ENCODE measurements around the gene RPL18.
"Not testable (repeated sequence)": the region's sequence is repeated elsewhere in the genome, so short reads cannot be mapped to it uniquely, and the experiment has no call there.

RPL18 gene

DNA sequence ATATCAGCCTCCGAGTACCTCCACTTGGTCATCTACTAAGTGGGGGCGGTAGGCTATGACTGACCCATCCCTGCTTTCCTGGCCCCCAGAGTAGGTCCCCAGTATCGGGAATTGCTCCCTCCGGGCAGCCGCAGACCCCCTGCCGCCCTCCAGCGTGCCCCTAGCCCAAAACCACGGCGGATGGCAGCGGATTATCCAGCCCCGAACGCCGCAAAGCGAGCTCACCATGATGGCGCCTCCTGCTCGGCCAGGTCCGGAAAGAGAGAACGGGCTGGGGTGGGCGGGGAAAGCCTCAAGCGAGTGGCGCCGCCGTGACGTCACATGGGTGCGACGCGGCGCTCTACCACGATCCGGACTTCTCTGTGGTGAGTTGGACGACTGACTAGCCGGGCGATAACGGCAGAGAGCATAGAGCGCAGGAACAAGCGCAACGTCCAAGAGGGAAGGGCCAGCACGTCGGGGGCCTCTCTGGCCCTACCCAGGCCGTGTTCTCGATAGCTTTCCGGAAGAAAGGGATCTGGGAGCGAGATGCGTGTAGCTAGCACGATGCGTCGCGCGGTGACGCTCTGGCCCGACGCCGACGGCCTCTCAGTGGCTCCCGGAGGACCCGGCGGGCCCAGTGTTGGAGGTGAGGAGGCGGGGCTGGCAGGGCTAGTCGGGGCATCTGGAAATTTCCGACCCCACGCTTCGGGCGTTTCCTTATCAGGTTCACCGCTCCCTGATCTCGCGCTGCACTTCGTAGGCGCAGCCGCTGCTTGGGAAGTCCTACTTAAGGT, at the start of gene RPL18, which contains the start of gene SPHK2:
TSS of gene RPL18 (minus strand) at position 263 of the 776 bp plus-strand sequence. CDS start at position 228, 35 bp downstream.
TSS of gene SPHK2 (plus strand) at position 591 of the 776 bp plus-strand sequence. CDS start 1,009 bp downstream, outside the sequence.
- peak; percentile 95 to 100 (median 99) for DNase-seq

DNA sequence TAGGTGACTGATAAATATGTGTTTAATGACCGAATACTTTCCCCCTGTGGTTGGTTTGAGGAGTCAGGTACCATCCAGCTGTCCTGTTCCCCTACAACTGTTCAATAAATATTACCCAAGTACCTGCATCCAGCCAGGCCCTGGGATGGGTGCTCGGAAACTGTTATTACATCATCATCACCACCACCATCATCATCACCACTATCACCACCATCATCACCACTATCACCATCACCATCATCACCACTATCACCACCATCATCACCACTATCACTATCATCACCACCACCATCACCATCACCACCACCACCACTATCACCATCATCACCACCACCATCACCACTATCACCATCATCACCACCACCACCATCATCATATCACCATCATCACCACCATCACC, 49.8 kb upstream of the RPL18 start:
- no peak for DNase-seq

DNA sequence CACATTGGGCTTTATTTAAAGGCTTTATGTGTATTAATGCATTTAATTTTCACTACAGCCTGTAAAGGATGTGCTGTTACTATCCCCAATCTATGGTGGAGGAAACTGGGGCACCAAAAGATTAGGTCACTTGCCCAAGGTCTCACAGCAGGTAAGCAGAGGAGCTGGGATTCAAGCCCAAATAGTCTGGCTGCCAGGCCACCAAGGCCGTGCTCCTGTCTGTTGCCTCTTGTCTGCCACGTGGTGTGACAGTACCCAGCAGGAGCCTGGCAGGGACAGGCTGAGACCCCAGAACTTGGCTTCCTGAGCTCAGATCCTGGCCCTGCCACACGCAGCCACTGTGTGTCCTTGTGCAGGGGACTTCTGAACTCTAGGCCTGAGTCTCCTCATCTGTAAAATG, 49.4 kb upstream of the RPL18 start:
- DNase-seq, result peak in 1 of 14 donors; percentile 36

DNA sequence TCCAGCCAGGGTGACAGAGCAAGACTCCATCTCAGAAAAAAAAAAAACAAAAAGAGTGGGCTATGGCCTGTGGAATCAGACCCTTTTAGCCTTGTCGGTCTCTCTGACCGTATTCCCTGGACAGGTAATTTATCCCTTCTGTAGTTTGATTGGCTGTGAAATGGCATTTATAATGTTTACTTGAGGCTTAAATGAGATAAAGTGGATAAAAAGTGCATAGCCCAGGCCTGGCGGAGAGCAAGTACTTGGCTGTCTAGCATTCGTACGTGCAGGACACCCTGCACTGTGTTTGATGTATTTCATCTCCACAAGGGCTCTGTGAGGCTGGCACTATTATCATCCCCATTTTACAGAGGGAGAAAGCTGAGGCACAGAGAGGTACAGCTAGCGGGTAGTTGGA, 46.8 kb upstream of the RPL18 start:
- no peak for DNase-seq

DNA sequence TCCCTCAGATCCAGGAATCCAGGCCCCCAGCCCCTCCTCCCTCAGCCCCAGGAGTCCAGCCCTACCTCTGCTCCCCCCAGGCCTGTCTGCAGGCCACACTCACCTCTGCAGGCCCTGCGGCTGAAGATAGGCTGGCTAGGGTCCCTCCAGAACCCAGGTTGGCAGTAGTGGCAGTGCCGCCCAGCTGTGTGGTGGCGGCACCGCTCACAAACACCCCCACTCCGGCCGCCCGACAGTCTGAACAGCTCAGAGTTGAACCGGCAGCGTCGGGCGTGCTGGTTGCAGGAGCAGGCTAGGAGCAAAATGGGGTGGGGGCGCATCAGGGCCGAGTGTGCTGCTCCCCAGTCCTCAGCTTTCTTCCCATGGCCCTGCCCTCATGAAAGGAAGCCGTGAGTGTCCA, 45.5 kb upstream of the RPL18 start:
- no peak for DNase-seq

DNA sequence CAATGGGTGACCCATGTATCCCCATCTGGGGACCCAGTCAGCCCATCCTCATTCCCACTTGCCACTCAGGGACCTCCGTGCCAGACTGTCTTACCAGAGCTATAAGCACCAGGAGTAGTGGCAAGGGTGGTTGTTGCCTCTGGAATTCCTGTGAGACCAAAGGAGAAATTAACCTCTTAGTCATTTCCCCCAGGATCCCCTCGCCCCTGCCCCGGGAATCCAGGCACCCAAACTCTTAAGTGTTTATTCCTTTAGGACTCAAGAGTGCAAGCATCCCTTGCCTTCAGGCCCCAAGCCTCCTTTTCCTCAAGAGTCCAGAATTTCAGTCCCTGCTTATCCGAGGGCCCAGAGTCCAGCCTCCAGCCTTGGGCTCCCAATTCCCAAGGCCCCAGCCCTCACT, 44.7 kb upstream of the RPL18 start:
- no peak for DNase-seq

DNA sequence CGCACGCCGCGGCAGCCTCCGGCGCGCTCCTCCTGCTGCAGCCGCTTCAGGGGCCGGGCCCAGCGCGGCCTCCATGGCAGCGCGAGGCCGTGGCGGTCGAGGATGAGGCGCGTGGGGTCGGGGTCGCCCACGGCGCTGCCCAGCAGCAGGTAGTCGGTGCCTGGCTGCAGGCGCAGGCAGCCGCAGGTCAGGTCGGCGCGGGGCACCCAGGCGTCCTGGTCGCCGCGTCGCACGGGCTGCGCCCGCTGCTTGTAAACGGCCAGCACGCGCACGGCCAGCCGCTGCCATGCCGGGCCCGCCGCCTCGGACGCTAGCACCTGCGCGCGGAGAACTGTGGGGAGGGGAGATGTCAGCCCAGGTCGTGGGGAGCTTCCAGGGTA, 42.7 kb upstream of the RPL18 start:
- no peak for DNase-seq

DNA sequence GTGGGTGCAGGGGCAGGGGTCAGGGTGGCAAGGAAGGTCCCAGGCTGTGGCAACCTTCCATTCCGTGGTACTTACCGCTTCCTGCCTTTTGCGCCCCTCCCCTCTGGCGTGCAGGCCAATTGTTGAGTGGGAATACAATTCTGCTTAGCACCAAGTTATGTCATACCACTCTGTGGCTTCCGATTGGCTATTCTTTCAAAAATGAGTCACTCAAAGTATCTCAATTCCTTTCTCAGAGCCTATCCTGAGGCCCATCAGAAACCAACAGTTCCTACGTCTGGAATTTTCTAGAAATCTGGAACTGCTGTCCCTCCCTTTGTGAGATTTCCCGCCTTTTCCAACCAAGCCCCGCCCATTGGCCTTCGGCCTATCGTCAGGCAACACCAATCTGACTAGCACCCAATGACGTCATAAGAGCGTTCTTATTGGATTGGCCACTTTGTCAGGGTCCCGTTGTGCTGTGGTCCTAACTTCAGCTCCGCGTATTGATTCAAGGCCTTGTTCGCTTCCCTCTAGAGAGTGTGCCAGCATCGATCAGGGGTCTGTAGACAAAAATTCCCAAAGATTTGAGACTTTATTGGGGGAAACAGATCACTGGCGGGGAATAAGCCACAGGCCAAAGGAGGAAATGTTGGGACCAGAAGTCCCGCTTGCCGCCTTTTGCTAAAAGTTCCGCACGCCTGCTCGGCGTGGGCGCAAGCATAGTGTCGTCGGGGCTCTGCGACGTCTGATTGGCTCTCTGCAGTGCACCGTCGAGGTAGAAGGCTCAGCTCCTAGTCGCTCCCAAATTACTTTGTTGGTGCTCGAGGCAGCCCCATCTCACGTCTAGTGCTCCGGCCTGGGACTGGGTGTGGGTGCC, 42.1 kb upstream of the RPL18 start:
- DNase-seq, result peak in 12 of 14 donors; percentile 35 to 82 (median 64)

DNA sequence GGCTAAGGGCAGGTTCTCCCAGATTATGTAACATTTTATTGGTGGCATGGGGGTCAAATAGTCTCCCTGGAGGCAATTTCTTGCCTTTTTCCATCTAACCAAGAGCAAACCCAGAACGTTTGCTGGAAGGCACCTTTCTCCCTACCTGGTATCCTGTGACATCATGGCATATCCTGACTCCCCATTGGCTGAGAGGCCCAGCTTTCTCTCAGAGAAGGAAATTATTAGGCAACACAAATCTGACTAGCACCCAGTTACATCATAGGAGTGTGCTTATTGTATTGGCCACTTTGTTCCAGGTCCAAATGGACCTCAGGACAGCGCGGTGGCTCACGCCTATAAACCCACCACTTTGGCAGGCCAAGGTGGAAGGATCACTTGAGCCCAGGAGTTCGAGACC, 40.8 kb upstream of the RPL18 start:
- no peak for DNase-seq

DNA sequence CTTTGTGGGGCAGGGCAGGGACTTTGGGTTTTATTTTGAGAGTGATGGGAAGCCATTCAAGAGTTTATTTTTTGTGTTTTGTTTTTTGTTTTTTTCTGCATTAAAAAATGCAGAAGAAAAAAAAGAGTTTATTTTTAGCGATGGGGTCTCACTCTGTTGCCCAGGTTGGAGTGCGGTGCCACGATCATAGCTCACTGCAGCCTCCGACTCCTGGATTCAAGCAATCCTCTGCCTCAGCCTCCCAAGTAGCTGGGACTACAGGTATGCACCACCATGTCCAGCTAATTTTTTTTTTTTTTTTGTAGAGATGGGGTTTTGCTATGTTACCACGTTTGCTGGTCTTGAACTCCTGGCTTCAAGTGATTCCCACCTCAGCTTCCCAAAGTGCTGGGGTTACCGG, 39.5 kb upstream of the RPL18 start:
- no peak for DNase-seq

DNA sequence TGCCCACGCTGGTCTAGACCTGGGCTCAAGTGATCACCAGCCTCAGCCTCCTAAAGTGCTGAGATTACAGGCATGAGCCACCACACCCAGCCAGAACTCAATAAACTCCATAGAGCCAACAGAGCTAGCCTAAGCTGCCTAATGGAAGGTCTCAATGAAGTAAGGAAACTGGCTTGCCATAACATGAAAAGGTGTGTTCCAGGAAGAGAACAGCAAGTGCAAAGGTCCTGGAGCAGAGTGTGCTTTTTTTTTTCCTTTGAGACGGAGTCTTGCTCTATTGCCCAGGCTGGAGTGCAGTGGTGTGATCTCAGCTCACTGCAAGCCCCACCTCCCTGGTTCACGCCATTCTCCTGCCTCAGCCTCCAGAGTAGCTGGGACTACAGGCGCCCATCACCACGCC, 38.9 kb upstream of the RPL18 start:
- not testable (repeated sequence) for DNase-seq

DNA sequence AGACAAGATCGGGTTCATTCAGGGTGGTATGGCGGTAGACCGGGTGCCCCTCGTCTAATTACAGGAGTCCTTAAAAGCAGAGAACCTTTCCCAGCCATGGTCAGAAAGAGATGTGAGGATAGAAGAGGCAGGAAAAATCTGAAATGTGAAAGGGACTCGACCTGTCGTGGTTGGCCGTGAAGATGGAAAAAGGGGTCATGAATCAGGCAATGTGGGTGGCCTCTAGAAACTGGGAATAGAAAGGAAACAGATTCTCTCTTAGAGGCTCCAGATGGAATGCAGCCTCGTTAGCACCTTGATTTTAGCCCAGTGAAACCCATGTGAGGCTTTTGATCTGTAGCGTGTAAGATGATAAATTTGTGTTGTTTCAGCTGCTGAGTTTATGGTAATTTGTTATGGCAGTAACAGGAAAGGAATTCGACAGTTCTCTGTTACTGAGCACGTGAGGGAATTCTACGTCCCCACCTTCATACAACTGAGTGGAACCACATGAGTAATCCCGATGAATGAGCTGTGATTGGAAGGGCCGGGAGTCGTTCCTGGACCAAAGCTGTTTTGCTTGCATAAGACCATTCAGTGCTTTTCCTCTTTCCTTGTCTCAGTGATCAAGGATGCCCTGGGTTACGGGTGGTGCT, 38.0 kb upstream of the RPL18 start:
- DNase-seq, result no peak

DNA sequence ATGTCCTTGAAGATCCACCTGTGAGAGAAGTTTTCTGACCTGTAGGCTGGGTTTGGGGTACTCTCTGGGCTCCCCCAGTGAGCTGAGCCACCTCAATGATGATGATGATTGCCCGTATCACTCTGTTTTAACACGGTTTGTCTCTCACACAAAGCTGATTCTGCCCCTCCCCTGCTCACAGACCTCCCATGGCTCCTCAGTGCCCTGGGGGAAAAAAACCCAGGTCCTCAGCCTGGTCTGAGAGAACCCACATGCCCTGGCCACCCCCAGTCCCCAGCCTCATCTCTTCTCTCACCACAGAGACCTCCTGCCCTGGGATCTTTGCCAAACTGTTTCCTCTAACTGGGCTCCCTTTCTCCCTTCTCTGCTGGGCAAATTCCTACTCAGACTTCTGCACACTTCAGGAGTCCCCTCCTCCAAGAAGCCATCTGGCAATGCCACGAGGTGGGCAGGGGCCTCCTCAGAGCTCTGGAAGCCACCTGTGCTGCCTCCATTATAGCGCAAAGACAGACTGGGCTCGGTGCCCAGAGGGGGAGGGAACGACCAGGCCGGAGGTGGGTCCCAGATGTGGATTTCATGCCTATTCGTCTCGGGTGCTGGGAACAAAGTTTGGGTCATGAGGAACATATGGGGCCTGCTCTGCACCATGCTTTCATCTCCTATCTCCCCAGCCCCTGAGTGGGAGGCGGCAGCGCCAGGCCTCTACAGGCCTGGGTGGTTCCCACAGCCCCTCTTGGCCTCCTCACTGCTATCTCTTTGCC, 35.5 kb upstream of the RPL18 start:
- no peak for DNase-seq

DNA sequence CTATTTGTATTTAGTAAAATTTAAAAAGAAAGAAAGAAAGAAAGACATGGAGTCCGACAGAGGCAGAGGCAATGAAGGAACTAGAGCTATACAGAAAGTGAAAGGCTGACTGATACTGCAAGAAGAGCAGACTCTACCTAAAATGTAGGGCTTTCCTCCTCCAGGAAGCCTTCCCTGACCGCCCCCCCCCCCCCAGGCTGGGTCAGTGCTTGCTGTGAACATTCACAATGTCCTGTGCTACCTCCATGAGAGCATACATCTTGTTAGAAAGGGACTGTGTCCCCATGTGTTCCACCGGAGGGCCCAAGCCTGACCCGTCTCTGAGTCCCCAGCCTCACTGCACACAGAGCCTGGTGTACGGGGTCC, 32.7 kb upstream of the RPL18 start:
- DNase-seq, result no peak

DNA sequence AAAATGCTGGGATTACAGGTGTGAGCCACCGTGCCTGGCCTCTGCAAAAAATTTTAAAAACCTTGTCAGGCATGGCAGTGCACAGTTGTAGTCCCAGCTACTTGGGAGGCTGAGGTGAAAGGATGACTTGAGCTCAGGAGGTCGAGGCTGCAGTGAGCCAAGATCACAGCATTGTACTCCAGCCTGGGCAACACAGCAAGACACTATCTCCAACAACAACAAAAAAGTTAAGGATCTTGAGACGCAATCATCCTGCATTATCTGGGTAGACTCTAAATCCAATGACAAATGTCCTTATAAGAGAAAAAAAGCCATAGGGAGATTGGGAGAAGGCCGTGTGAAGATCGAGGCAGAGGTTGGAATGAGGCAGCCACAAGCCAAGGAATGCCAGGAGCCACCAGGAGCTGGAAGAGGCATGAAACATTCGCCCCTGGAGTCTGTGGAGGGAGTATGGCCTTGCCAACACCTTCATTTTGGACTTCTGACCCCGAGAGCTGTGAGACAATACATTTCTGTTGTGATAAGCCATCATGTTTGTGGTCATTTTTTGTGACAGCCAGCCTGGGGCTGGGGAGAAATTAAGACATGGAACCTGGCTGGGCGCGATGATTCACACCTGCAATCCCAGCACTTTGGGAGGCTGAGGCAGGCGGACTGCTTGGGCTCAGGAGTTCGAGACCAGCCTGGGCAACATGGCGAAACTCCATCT, 32.1 kb upstream of the RPL18 start:
- DNase-seq, result no peak

DNA sequence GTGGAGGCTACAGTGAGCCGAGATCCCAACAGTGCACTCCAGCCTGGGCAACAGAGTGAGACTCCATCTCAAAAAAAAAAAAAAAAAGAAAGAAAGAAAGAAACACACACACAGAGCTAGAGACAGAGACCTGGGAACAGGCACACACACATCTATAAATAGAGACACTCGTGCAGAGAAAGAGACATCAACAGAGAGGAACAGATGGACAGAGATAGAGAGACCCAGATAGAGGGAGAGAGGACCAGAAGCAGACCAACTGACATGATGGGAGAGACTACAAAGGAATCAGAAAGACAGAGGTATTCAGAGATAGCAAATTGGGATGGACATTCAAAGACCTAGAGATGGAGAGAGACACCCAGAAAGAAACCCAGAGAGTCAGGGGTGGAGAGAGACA, 29.2 kb upstream of the RPL18 start:
- peak in 1 of 14 donors; percentile 80 for DNase-seq

DNA sequence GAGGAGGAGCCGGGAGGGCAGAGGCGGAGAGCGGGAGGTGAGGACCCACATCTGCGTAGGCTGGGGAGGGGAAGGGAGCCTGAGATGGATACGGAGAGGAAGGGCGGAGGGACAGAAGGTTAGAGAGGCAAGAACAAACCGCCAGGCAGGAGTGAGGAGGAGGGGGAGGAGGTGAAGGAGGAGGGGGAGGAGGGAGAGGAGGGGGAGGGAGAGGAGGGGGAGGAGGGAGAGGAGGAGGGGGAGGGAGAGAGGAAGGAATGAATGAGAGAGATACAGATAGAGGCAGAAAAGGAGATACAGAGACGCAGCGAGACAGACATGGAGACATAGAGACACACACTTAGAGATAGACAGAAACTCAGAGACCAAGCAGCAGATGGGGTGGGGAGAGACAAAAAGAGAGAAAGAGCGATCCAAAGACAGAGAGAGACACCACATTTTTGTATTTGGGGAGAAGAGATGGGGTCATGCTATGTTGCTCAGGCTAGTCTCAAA, 27.8 kb upstream of the RPL18 start:
- no peak for DNase-seq

DNA sequence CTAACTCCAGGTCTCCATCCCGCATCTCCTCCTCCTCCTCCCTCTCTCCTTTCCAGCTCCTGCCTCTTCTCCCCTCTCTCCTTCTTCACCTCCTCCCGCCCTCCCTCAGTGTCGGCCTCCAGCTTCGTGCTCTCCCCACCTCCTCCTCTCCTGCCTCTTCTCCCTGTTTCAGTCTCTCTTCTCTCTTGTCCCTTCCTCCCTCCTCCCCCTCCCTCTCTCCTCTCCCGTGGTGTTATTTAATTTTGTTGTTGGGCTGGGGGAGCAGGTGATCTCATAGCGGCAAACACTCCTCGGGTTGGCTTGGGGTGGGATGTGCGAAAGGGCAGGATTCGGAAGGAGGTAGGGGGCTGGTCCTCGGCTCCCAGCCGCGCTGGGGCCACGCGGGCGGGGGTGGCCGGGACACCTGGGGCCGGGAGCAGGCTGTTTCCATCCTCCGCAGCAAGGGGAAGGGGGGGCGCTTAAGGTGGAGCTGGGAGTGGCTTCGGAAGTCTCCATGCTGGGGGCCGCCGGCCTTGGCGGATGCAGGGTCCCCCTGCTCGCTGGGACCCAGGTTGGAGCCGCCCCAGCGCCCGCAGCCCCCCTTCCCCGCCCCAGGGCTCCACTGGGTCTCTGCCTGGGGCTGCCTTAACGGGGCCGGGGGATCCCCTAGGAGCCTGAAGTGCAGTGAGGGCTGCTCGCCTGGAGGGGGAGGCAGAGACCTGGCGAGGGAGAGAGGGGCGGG, 27.2 kb upstream of the RPL18 start, which contains the start of gene CA11:
TSS of gene CA11 (minus strand) at position 187 of the 721 bp plus-strand sequence. CDS start 555 bp downstream, outside the sequence.
- DNase-seq, result peak; percentile 66 to 97 (median 92)

DNA sequence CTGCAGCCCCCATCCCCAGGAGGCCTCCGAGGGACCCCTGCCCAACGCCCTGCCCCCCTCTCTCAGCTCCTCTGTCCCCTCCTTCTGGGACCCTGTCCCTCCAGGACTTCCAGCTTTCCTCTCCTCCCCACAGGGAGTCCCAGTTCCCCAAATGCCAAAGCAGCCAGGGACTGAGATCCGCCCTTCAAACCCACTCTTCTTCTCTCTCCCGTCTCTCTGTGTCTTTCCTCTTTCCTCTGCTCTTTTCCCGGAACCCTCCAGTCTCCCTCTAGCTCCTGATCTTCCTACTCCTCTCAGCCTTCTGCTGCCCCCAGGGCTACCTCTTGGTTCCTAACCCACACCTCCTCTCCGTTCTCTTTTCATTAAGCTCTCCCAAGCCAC, 26.6 kb upstream of the RPL18 start:
- peak in 5 of 14 donors; percentile 54 to 74 (median 56) for DNase-seq

DNA sequence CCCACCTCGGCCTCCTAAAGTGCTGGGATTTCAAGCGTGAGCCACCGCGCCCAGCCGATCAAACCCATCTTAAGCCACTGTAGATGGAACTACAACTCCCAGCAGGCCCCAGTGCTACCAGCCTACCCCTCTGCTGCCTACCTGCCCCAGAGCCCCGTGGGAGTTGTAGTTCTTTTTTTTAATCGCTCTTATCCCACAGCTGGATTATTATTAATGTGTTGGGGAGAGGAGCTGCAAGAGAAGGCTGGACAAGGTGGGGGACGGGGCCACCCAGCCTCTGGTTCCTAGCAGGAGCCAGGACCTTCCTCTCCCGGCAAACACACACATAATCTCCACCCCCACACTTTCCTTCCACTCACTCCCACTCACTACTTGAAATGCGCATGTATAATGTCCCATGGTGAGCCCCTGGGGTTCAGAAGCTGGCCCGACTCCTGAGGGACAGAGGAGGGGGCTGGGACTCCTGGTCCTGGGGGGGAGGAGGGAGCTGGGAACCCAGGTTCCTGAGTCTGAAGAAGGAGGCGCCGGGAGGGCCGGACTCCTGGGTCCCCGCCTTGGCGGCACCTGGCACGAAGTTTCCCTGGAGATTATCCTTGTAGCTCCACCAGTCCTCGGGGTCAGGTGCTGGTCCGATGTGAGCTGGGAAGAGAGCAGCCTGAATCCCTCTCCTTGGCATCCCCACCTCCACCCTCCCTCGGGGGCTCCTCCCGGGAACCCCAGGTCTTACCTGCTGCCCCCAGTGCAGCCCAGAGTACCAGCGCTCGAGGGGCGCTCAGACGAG, 26.1 kb upstream of the RPL18 start:
- DNase-seq, result peak in 12 of 14 donors; percentile 49 to 82 (median 66)
